Mucosa of rectum (tissue), 2 donors: ENCODE results near the gene TLCD5.
A peak's percentile ranks its signal among the peaks of the same experiment; 100 is the strongest.

ENCODE experiments used
- H3K27ac ChIP-seq, 2 donors: one replicate each; pipeline ENCODE4 v1.7.0; 2013; ENCODE audit warnings: inconsistent platforms in 2 of 2, low read depth in 2 of 2, low read length in 2 of 2
- H3K27me3 ChIP-seq, 2 donors: one replicate each; pipeline ENCODE4 v1.7.0; 2013; ENCODE audit warnings: low read length in 2 of 2; ENCODE audit not compliant: control insufficient read depth in 2 of 2, insufficient read depth in 2 of 2
- H3K36me3 ChIP-seq, 2 donors: one replicate each; pipeline ENCODE4 v1.7.0; 2013; ENCODE audit warnings: low read length in 2 of 2; ENCODE audit not compliant: control insufficient read depth in 2 of 2, insufficient read depth in 2 of 2
- H3K4me1 ChIP-seq, 2 donors: one replicate each; pipeline ENCODE4 v1.7.0; 2013; ENCODE audit warnings: low read length in 2 of 2, mild to moderate bottlenecking in 1 of 2; ENCODE audit not compliant: control insufficient read depth in 2 of 2, insufficient read depth in 2 of 2
- H3K4me3 ChIP-seq, 2 donors: one replicate each; pipeline ENCODE4 v1.7.0; 2013; ENCODE audit warnings: low read length in 2 of 2
- H3K9ac ChIP-seq, 2 donors: one replicate each; pipeline ENCODE4 v1.7.0; 2013; ENCODE audit warnings: low read length in 2 of 2, low read depth in 1 of 2, mild to moderate bottlenecking in 1 of 2
- H3K9me3 ChIP-seq, 2 donors: one replicate each; pipeline ENCODE4 v1.7.0; 2013; ENCODE audit warnings: low read length in 2 of 2; ENCODE audit not compliant: control insufficient read depth in 2 of 2
- donor health status: healthy.
- donor health status: Normal muscosa, but diverticular disease.

TLCD5 gene

DNA sequence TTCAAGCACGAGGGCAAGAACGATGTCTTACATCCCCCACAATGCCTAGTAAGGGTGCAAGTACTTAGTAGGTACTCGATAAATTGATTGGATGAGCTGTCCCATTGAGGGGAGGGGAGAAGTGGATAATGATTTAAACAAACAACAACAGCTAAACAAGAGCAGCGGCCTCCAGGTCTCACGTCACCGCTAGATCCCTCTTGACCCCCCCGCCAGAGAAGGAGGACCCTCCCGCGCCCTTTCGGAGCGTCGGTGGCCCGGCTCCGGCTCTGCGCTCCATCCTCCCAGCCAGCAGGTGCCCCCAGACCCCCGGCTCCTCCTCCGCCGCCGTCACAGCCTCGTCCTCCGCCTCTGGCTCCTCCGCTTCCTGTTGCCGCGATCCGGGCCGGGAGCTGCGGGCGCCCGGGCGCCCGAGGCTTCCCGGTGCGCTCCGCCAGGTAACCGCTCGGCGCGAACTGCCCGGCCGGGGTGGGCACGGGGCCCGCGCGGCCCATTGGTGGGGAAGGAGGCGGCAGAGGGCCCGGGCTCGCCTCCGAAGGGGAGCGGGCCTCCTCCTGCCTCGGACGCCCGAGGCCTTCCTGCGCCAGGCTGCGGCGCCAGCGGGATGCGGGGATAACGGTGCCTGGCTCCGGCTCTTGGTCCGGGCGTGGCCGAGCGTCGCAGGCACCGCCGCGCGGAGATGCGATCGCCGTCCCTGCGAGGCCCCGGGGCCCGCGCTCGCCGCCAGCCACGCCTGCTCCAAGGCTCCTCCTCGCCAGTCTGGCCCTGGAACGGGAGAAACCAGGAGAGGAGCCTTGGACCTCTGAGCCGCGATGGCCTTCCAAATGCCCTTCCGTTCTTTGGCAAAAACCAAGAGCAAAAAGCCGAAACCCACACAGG, at the start of gene TLCD5:
TLCD5 (plus strand) TSS at position 368 of the 879 bp plus-strand sequence. CDS start 2,143 bp downstream, outside the sequence.
- Histone ChIP-seq H3K4me1 (peaks cover 16 to 18% of the 10 kb centered on the region in 2 donors), H3K9ac (peak within 1 kb of the TSS; percentile 48 to 64), H3K9me3 (no peaks in the 10 kb centered on the region), H3K4me3 (peak within 1 kb of the TSS; percentile 54 to 67), H3K36me3 (no peaks in the 10 kb centered on the region), H3K27me3 (peaks cover 0 to 5% of the 10 kb centered on the region in 2 donors), H3K27ac (peak within 1 kb of the TSS; percentile 9 to 37)

DNA sequence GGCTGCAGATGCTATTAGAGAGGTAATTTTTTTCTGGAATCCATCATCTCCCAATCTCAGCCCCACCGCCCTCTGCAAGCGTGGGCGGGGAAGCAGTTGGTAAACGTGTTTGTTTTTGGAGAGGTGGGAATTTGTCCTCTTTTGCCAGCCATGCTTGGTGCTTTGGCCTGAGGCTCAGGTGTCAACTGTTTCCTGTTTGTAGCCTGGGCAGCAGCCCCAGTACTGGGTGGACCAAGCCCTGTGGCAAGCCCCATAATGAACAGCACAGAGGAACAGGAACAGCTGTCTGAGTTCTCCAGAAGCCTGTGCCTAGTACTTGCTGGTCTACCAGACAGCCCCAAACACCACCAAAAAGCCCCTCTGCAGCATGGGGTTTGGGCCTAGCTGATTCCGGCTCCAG, 45.6 kb upstream of the TLCD5 start:
- no peaks in the 10 kb centered on the region for H3K4me1 ChIP-seq
- no peak overlapping the region for H3K27ac ChIP-seq

DNA sequence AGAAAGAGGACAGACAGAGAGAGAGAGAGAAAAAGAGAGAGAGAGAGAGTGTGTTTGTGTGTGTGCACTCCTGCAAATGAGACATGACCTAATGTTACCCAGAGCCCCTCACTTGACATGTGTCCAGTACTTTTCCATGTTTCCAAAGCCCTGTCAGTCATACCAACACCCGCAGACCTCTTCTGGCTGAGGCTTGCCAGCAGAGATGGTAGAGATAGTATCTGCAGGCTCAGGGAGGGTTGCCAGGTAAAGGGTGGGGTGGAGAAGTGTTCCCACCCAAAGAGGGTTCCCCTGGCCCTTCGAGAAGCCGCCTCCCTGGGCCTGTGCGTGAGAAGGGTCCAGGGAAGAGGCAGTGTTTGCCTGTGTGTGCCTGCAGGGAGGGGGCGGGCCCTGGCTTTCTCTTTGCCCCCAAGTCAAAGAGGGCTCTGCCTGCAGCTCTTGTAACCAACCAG, 44.5 kb upstream of the TLCD5 start:
- Histone ChIP-seq H3K9ac (no peak overlapping the region), H3K36me3 (no peaks in the 10 kb centered on the region), H3K27me3 (no peaks in the 10 kb centered on the region), H3K27ac (no peak overlapping the region), H3K9me3 (no peaks in the 10 kb centered on the region), H3K4me3 (no peak overlapping the region), H3K4me1 (no peaks in the 10 kb centered on the region)

More for the DNA sequence above, 45.6 kb upstream of the TLCD5 start:
- Histone ChIP-seq H3K9me3 (no peaks in the 10 kb centered on the region), H3K9ac (no peak overlapping the region), H3K36me3 (no peaks in the 10 kb centered on the region), H3K4me3 (no peak overlapping the region), H3K27me3 (no peaks in the 10 kb centered on the region)

DNA sequence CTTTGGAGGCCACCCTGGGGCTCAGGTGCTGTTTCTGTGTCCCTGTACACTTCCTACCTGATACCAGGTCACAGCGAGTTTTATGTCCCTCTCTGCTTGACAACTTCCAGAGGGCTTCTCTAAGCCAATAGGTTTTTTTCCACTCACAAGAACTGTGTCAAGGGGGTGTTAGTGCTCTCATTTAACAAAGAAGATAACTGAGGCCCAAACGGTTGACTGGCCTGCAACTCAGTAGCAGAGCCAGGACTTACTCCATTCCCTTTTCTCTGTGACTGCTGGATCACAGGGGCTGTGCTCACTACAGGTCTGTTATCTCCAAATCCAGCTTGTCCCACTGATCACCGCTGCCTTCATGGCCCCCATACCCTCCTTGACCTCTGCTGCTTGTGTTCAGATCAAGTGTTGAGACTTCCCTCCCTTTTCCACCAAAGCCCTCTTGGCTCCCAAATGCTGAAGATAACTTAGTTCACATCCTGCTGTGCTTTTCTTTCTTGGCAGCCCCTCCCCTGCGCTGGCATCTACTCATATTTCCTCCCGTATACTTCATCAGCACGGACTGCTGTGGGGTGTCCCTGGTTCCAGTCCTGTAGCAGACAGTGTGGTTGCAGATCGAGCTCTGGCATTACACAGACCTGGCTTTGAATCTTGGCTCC, 43.8 kb upstream of the TLCD5 start:
- no peaks in the 10 kb centered on the region for H3K36me3 ChIP-seq
- H3K4me1 ChIP-seq, result no peaks in the 10 kb centered on the region
- H3K9ac ChIP-seq, result no peak overlapping the region
- no peaks in the 10 kb centered on the region for H3K9me3 ChIP-seq
- no peak overlapping the region for H3K27ac ChIP-seq
- no peak overlapping the region for H3K4me3 ChIP-seq
- H3K27me3 ChIP-seq, result no peaks in the 10 kb centered on the region

DNA sequence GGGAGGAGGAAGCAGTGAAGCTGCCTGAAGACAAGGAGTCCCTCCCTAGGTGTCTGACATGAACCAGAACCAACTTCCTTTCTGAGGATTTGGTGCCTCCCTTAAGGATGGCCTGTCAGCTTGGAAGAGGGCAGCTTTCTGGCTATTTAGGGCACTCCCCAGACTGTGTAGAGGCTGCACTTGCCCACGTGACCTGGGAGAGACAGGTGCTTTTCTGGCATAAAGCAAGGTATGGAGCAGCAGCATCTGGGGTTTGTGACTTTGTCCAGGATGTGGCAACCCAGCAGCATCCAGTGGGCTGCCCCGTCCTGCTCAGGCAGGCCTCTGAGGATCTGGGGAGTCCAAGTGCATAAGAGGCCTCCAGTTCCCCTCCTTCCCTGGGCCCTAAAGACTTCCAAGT, 42.0 kb upstream of the TLCD5 start:
- H3K9ac ChIP-seq, result no peak overlapping the region
- H3K4me3 ChIP-seq, result no peak overlapping the region
- peaks cover 0 to 2% of the 10 kb centered on the region in 2 donors for H3K27me3 ChIP-seq
- no peaks in the 10 kb centered on the region for H3K36me3 ChIP-seq
- no peaks in the 10 kb centered on the region for H3K9me3 ChIP-seq
- H3K27ac ChIP-seq, result no peak overlapping the region
- H3K4me1 ChIP-seq, result no peaks in the 10 kb centered on the region

DNA sequence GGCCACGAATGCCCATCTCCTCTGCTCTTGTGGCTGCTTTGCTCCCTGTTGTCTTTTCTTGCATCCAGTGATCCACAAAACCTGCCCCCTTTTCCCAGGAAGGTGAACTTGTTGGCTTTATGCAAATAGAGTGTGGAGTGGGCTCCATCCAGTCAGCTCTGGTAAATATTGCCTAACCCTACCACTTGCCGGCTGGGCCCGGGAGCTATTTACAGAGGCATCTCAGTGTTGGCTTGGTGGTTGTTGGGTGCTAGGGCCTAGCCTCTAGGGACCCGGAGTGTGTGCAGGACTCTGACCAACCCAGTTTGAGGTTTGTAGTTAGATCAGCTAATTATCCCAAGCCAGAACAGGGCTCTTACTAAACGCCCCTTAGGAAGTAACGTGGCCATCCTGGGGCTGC, 40.8 kb upstream of the TLCD5 start:
- Histone ChIP-seq H3K4me1 (no peaks in the 10 kb centered on the region), H3K9me3 (no peaks in the 10 kb centered on the region), H3K27me3 (peaks cover 2% of the 10 kb centered on the region in 2 donors), H3K27ac (no peak overlapping the region), H3K36me3 (no peaks in the 10 kb centered on the region), H3K9ac (no peak overlapping the region), H3K4me3 (no peak overlapping the region)

DNA sequence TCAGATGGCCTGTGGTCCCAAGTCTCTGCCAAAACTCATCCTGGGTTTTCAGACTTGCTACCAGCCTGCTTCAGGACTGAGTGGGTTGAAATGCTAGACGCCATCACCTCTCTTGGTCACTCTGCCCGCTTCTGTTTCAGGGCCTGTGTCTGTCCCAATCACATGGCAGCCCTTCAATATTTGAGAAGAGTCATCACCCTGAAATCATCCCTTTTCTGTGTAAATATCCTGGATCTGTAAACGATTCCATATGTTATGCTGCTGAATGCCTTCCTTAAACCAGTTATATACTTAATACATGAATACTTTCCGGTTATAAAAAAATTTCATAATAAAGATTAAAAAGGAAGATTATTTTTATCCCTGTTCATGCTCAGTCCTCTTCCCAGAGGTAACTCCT, 39.8 kb upstream of the TLCD5 start:
- H3K4me1 ChIP-seq, result no peaks in the 10 kb centered on the region

DNA sequence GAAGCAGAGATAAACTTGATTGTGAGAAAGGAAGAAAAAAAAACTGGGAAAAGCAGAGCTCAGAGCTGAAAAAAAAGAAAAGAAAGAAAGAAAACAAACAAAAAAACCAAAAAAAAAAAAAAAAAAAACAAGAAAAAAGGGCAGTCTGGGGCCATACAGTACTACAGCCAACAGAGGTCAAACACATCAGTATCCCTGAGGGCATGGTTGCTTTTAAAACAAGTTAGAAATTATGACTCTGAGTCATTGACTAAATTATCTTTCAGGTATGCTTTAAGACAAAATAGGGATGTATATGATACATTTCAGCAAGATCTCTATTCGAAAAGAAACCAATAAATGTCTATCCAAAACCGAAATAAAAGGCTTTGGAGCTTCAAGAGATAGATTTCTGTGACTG, 37.1 kb upstream of the TLCD5 start:
- Histone ChIP-seq H3K9me3 (no peaks in the 10 kb centered on the region), H3K4me3 (no peak overlapping the region), H3K36me3 (no peaks in the 10 kb centered on the region), H3K27ac (no peak overlapping the region), H3K27me3 (peaks cover 2% of the 10 kb centered on the region in 2 donors), H3K9ac (no peak overlapping the region), H3K4me1 (peaks cover 0 to 8% of the 10 kb centered on the region in 2 donors)

More for the DNA sequence above, 39.8 kb upstream of the TLCD5 start:
- no peaks in the 10 kb centered on the region for H3K9me3 ChIP-seq
- H3K36me3 ChIP-seq, result no peaks in the 10 kb centered on the region
- H3K9ac ChIP-seq, result no peak overlapping the region
- no peak overlapping the region for H3K4me3 ChIP-seq
- H3K27me3 ChIP-seq, result peaks cover 2% of the 10 kb centered on the region in 2 donors
- no peak overlapping the region for H3K27ac ChIP-seq

DNA sequence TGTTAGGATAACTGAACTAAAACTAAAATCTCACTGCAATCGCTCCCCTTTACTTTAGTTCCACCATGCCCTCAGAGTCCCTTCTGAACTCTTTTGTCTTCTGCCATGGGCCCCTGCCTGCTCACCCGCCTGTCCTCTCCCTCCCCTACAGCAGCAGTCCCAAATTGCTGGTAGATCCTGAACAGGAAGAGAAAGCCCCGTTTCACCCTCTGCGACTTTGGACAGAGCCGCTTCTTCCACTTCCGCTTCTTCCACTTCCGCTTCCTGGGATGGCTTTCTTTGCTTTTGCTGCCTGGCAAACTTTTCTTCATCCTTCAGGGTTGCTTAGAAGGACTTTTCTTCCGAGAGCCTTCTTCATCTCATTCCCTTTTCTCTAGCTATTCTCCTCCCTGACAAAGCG, 35.7 kb upstream of the TLCD5 start:
- H3K27ac ChIP-seq, result no peak overlapping the region

DNA sequence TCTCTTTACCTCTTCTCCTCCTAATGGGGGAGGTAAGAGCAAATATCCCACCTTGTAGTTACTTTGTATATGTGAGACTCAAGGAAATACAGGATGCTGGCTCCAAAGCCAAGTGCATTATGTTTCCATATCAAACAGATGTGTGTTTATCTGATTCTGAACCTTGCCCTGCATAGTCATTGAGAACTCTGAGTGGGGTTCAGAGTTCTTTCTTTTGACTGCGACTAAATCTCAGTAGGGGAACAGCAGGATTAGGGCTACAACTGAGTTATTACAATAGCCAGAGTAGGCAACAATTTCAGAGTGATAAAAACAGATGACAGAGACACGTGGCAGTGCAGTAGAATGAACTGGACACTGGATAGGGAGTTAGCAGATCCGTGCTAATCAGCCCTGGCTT, 34.1 kb upstream of the TLCD5 start:
- Histone ChIP-seq H3K9me3 (no peaks in the 10 kb centered on the region), H3K27ac (no peak overlapping the region), H3K27me3 (peaks cover 2 to 8% of the 10 kb centered on the region in 2 donors), H3K9ac (no peak overlapping the region), H3K4me3 (no peak overlapping the region), H3K4me1 (peaks cover 0 to 12% of the 10 kb centered on the region in 2 donors), H3K36me3 (no peaks in the 10 kb centered on the region)

More for the DNA sequence above, 35.7 kb upstream of the TLCD5 start:
- Histone ChIP-seq H3K9ac (no peak overlapping the region), H3K9me3 (no peaks in the 10 kb centered on the region), H3K27me3 (peaks cover 2 to 6% of the 10 kb centered on the region in 2 donors), H3K36me3 (no peaks in the 10 kb centered on the region), H3K4me3 (no peak overlapping the region), H3K4me1 (peaks cover 0 to 8% of the 10 kb centered on the region in 2 donors)
